ENCODE data around the gene CRYL1. TPM values are rescaled to one million over a fixed set of nuclear protein-coding genes. Genes with fewer than 3 reads are reported as not detected.

Gene CRYL1
- total and polyA plus RNA-seq, 2 of the 8 experiments (the other 6 are each of a cell fraction or from before 2014, with no cell fraction given): 1.9 to 6.4 TPM

DNA sequence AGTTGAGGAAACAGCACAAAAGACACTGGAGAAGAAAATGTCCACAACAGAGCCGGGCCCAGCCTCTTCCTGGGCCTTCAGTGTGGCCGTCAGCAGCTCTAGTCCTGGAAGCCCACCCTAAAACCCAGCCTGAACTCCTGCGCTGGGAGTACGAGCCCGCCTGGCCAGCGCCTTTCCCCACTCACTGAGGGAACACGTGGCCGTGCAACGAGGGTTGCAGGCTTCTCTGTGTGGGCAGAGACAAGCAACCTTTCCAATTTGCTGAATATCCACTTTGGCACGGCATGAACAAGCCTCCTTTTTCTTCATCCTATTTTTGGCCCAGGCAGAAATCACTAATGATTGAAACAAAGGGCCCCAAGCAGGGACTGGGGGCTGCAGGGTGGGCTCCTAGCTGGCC, 89.2 kb downstream of the CRYL1 start:
- no peaks in the 10 kb centered on the region; the same call in 1 of the 2 replicates for H3K79me1 ChIP-seq (ENCODE audit: low read depth, low read length)
- TF ChIP-seq SIX5 (IDR thresholded peaks at IDR 0.05; ENCODE audit: low read depth, low read length) (no peak), SIN3A (conservative IDR thresholded peaks at IDR 0.05 in 1 of 2, IDR thresholded peaks at IDR 0.05 in 1 of 2; ENCODE audit: low read depth in 1 of 2, low read length in 2 of 2) (no peak), CEBPB (IDR thresholded peaks at IDR 0.05; ENCODE audit: low read depth, low read length) (no peak)

More for the DNA sequence above, 89.2 kb downstream of the CRYL1 start:
- Histone ChIP-seq H3K23me2 (ENCODE audit: low read depth, low read length) (no peaks in the 10 kb centered on the region), H3K4me2 (ENCODE audit: insufficient read depth in 1 of 2, low read depth in 2 of 2, low read length in 2 of 2) (no peak overlapping the region), H2BK12ac (ENCODE audit: low read depth, low read length) (no peak overlapping the region), H3K9me3 (ENCODE audit: insufficient read depth in 2 of 2, low read depth in 1 of 2, low read length in 1 of 2) (no peaks in the 10 kb centered on the region), H3K4me1 (replicated peaks in 1 of 4; ENCODE audit: control insufficient read depth in 3 of 4, insufficient read depth in 4 of 4, low read length in 3 of 4) (peaks cover 0 to 5% (median 2%) of the 10 kb centered on the region in 4 experiments; a peak in 4 of 7 replicates), H3K18ac (ENCODE audit: extremely low read depth, low read length) (no peak overlapping the region), H2BK120ac (replicated peaks; ENCODE audit: low read depth, low read length) (no peak overlapping the region), H2BK5ac (ENCODE audit: low read depth, low read length) (no peak overlapping the region), H3K79me2 (ENCODE audit: control insufficient read depth in 1 of 2, insufficient read depth in 2 of 2, low read length in 2 of 2) (no peaks in the 10 kb centered on the region), H2BK15ac (ENCODE audit: low read length) (no peak overlapping the region), H4K91ac (replicated peaks; ENCODE audit: insufficient read length, low read length) (no peak overlapping the region), H4K20me1 (replicated peaks in 1 of 2; ENCODE audit: control insufficient read depth in 1 of 2, insufficient read depth in 2 of 2, low read length in 2 of 2) (no peaks in the 10 kb centered on the region), H3K4me3 (ENCODE audit: extremely low read depth in 1 of 4, insufficient read depth in 2 of 4, low read depth in 3 of 4, low read length in 4 of 4) (no peak overlapping the region), H3K14ac (ENCODE audit: insufficient read length) (no peak overlapping the region), H3K23ac (ENCODE audit: insufficient read length) (no peak overlapping the region), H2AFZ (ENCODE audit: low read length) (no peak overlapping the region), H3K4ac (replicated peaks; ENCODE audit: insufficient read length, low read depth, low read length) (no peak overlapping the region), H4K8ac (ENCODE audit: extremely low read depth, insufficient read depth, low read length) (peak overlapping the region; percentile 57; the same call in 1 of the 2 replicates), H3K27me3 (replicated peaks in 1 of 4; ENCODE audit: control insufficient read depth in 3 of 4, extremely low read depth in 1 of 4, insufficient read depth in 3 of 4, low read length in 3 of 4) (no peaks in the 10 kb centered on the region; a peak in 1 of 7 replicates), H4K5ac (ENCODE audit: insufficient read length, low read depth, low read length) (no peak overlapping the region), H3K56ac (replicated peaks; ENCODE audit: insufficient read length, low read depth, low read length) (no peak overlapping the region), H3K27ac (ENCODE audit: low read depth, low read length) (no peak overlapping the region), H2BK20ac (ENCODE audit: low read length) (no peak overlapping the region), H2AK5ac (ENCODE audit: low read depth, low read length) (no peak overlapping the region), H3K9ac (replicated peaks in 1 of 4; ENCODE audit: extremely low read depth in 1 of 4, low read depth in 3 of 4, low read length in 3 of 4) (no peak overlapping the region), H3K36me3 (ENCODE audit: control insufficient read depth in 2 of 4, insufficient read depth in 4 of 4, low read length in 3 of 4) (no peaks in the 10 kb centered on the region)
- ChIA-PET CTCF (ENCODE audit: partially characterized antibody) (no interaction called here), POLR2A (ENCODE audit: partially characterized antibody) (no interaction called here)
- DNase-seq (ENCODE audit: low read depth in 1 of 2, low spot score in 2 of 2) (no peak), FAIRE-seq (no peak)
- 81% methylated on average over 10 of the region's 10 CpGs; no CpG with 5 or more reads in 1 of the 2 experiments for WGBS, 2 experiments (ENCODE audit: extremely low coverage in 1 of 2, insufficient coverage in 1 of 2, insufficient read length in 1 of 2, insufficient replicate concordance in 2 of 2, low coverage in 1 of 2, low lambda C conversion rate in 2 of 2, missing lambda C conversion rate in 1 of 2)
